RCC 7860 (cell line): Measurements from ENCODE around the gene SLC7A11.

Experiments used
- DNase-seq: peaks from one replicate; pipeline ENCODE4 v3.0.0-alpha.2; 2015; ENCODE audit warnings: low spot score
- FAIRE-seq: peaks from 2 replicates; lab custom pipeline; 2012; peaks lifted over from hg19 to GRCh38; lab: Jason Lieb, UNC

SLC7A11 gene

DNA sequence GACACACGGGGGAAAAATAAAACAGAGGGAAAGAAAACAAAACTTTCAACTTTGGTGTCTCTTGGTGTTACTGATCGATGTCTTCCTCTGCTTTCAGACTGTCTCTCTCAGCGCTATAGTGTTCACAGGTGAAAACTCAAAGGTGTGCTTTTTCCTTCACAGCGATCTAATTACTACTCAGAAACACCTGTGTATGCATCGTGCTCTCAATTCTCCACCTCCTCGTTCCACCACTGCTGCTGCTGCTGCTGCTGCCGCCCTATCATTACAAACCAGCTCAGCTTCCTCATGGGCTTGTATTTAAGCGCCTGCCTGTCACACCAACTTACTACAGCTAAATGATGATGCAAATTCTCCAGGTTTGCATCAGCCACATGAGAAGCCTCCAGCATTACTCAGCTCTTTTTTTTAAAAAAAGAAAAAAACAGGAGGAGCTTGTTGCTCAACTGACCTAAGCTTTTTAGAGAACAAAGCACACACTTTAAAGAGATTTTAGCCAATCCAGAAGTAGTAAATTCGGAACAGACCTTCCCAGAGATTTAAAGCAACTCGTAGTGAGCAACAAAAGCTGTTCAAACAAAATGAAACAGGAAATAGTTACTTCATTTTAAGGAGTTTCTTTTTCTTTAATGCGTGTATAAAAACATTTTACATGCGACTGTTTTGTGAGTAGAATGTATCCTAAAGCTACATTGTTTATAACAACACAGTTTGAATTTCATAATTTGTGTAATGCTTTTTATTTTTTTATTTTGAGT is at the start of gene SLC7A11:
SLC7A11 (minus strand) TSS at position 274 of the 758 bp plus-strand sequence. CDS start 280 bp downstream, outside the sequence.
- FAIRE-seq (peak; percentile 97), DNase-seq (peak; percentile 99)

DNA sequence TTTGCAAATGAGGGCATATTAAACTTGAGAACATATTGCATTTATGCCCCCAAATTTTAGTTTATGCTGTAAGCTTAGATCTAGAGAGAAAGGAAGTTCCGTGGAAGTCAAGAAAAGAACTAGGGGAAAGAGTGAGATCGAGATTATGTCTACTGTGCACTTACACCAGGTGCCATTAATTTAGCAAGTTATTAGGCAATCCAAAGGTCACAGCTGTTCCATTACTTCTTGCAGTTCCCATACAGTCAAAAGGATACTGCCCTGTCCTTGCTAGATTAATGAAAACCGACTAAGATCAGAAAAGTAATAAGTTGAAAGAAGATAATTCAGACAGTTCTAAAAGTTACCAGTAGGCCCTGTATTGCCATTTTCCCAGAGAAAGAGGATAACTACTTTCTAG is 49.3 kb upstream of the SLC7A11 start:
- DNase-seq, result no peak
- FAIRE-seq, result no peak

DNA sequence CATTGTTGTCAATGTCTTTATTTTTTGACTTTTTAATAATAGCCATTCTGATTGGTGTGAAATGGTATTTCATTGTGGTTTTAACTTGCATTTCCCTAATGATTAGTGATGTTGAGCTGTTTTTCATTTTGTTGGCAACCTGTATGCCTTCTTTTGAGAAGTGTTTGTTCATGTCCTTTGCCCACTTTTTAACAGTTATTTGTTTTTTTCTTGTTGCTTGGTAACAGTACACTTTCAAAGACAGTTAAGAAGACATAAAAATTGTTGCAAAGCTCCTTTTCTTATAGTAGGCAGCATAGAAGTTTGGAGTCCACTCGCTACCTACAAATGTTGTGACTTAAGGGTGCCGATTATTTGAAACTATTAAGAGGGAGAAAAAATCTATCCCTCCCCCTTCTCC is 48.7 kb upstream of the SLC7A11 start:
- DNase-seq (no peak), FAIRE-seq (no peak)

DNA sequence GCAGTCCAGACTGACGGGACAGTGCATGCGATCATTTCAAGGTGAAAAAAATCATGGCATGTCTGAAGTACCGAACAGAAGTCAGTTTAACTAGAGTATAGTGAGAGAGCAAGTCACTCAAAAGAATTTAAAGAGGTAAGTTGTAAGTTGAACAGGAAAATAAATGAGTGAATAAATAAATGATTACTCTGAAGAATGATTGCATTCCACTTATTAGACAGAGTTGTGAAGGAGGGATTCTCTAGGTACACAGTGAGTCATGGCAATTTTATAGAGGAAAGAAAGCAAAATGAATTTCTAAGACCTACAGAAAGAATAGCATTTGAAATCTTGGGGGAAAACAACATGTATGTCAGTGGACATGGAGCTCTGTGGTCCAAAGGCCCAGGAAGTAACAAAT is 37.1 kb upstream of the SLC7A11 start:
- FAIRE-seq (no peak), DNase-seq (no peak)

DNA sequence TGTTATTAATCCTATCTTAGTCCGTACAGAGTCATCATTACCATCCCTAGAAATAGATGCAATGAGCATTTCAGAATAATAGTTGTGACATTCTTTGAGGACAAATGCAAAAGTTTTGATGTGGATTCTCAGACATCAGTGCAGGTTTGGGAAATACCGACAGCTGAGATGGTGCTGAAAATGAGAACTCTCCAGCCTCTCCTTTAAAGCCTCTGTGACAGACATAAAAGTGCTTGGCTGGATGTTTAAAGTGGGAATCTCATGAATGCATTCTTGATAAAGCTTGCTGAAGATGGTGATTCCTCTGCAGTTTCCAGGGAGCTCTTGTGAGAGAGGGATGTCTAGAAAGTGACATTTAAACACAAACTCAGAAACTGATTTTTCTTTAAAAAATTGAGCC is 35.0 kb upstream of the SLC7A11 start:
- DNase-seq (no peak), FAIRE-seq (no peak)

DNA sequence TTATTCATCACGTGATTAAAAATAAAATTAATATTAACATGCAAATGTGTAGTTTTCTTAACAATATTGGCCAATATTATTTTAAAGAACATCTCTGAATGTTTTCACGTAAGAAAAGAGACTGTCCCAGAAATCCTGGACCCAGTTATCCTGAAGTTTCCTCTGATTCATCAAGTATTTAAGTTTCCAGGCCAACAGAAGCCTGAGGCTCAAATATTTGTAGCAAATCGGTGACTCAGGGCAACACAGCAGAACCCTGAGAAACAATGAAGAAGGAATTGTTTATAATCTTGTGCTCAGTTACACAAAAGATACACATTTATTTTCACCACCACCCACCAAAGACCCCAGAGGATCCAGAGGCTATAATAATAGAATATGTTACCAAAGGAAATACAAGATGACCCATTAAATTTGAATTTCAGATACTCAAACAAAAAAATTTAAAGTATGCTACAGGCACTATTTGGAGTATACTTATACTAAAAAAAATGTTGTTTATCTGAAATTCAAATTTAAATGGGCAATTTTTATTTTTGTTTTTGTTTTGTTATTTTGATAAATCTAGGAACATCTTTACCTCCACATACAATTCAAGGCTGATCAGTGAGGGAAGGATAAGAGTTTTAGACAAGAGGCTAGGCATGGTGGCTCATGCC is 33.9 kb upstream of the SLC7A11 start:
- DNase-seq, result peak; percentile 19
- FAIRE-seq, result no peak

DNA sequence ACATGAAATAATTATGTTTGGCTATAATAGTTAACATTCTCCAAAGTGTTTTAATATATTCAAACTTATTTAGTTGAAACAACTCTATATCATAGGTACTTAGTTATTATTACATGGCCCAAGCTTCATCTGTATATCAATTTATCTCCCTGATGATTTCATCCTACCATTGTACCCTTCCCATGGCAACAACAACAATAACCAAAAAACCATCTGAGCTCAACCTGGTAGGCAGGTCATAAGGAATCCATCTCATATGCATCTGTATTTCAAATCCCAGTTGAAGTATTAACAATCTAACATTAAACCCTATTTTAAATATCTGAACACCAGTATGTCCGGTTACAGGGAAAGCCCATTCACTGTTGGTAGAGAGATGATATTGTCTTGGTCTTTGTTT is 33.1 kb upstream of the SLC7A11 start:
- FAIRE-seq, result no peak
- no peak for DNase-seq

DNA sequence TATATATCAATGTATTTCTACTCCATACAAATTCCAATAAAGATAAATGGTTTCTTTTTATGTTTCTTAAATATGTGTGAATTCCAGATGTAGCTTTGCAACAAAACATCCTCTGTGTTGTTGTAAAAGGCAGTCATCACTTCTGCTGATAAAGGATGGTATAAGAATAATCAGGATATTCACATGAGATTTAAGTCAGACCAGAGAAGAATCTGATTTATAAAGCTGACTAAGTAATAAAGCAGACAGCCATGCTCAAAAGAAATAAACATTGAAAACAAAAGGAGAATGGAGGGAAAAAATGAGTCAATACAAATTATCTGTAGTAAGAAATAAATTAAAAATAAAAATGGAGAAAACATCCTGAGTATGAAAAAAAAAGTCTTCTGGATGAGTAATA is 27.0 kb upstream of the SLC7A11 start:
- DNase-seq (no peak), FAIRE-seq (no peak)

DNA sequence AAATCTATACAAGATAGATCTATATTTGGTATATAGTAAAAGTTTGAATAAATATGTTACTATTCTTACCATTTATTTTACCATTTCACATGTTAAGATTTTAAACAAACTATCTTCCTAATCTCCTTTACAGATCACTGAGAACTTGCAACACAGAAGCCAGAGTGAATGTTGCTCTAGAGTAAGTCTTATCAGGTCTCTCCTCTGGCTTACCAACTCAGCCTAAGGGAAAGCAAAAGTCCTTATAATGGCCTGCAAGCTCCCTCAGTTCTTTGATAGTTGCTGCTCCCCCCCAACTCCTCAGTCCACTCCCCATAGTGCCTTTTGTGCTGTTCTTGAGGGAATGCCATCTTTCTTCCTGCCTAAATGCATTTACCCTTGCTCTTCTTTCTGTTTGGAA is 25.7 kb upstream of the SLC7A11 start:
- FAIRE-seq (no peak), DNase-seq (no peak)

DNA sequence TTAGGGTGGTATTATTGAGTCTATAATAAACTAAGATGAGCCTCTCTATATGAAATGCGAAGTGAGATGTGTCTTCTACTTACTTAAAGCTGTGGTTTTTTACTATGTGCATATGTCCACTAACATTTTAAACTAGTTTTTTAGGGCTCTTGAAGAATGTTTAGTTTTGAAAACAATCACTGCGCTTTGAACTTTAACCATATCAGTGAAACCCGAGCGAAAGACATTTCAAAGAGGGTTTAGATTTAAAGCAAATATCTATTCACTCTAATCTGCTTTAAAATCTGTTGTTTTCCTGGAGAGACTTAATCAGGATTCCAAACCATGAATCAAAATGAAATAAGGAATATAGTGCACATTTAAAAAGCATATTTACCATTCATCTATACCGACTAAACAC is 24.8 kb upstream of the SLC7A11 start:
- DNase-seq (no peak), FAIRE-seq (no peak)

DNA sequence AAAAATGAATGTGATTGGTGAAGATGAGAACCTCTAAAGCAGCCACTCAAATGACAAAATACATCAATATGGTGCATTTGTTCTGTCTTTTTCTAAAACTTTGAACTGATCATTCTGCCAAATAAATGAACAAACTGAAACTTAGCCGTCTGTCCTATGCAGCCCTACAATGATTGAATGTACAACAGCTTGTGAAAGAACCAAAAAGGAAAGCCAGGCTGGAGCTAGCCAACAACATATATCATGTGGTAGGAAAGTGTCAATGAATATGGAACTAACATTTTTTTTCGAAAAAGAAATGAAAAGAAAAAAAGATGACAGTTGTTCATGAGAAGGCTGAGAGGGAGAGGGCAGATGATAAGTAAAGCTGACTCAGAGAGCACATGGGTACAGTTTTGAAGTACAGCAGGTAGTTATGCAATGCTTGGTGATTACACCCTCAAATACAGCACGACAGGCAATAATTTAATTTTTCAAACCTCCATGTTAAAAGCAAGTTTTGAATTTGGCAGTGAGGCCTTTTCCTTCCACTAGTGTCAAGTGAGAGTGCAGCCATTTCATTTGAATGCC is 21.2 kb upstream of the SLC7A11 start:
- DNase-seq (no peak), FAIRE-seq (no peak)

DNA sequence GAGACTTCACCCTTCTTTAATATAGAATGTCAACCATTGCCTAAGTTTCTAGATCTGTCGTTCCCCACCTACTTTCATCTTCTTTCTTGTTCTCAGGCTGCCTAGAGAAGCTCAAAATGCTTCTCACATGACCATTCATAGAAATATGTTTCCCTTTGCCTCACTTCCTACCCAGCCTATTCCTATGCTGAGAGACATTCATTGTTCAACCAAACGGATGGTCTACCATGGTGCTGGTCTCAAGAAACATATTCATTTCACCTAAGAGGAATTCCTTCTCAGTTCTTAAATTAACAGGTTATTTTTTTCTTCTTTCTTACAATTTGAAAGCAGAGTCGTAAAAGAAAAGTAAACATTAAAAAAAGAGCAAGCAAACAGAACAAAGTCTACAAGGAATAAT is 20.3 kb upstream of the SLC7A11 start:
- DNase-seq (no peak), FAIRE-seq (no peak)

DNA sequence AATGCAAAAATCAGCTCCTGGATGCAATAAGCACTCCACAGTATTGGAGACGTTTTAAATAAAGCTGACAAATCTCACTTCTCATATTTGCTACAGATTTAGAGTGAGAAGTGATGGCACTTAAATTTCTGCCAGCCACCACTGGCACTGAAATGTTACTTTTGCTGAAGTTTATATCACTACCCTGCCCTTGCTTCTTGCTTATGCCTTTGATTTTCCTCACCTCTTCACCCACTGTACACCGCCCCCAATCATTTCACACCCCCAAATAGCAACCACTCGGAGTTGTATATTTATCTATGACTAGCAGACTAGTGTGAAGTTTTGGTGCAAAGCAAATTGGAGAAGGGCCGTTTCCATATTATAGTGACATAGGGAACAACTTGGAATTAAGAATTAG is 19.9 kb upstream of the SLC7A11 start:
- DNase-seq (no peak), FAIRE-seq (no peak)

DNA sequence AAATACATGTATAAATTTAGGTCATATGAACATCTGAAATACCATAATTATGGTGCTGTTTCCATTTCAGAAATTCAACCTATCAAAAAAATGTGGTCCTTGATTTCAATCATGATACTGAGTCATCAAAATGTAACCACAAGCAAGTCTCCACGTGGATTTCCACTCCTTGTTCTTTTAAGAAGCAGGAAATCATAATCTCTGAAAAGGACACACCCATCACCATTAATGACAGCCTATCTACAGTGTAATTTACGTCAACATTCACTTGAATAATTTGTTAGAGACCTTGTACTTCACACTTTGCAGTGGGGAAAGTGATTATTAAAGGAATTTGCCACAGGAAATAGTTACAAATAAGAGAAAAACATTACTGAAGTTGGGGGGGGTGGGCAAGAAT is 17.7 kb upstream of the SLC7A11 start:
- DNase-seq, result peak; percentile 23
- FAIRE-seq, result peak; percentile 77

DNA sequence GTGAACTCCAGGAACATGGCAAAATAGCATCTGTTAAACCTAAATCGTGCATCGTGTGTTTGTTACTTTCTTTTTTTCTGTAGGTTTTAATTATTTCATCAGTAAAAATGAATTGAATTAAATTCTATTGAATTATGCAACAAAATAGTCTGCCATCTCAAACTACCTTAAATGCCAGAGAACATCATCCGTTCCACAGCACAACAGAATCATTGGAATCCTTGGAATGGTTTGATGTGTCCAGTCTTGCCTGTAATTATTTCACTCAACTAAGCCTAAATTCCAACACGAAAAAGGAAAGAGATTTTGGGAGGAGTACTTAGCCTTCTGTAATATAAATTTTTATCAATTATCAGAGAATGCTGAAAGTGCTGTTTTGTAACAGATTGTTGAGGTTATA is 17.1 kb upstream of the SLC7A11 start:
- FAIRE-seq (no peak), DNase-seq (no peak)

DNA sequence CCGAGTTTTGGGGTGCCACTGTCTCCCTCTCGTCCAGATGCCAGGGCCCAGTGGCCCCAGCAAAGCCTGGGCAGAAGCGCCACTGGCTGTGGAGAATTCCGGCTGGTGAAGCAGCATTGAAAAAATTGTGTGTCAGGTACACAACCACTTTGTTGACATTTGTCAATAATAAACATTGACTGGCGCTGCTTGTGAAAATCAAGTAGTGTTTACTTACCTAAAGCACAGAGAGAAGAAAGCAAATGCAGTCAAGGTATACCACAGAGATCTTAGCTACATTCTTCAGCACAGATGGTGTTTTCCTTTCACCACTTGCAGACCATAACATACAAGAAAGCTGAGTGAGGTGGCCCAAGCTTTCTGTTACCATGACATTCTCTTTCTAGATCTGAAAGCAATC is 14.5 kb upstream of the SLC7A11 start:
- FAIRE-seq (no peak), DNase-seq (no peak)

DNA sequence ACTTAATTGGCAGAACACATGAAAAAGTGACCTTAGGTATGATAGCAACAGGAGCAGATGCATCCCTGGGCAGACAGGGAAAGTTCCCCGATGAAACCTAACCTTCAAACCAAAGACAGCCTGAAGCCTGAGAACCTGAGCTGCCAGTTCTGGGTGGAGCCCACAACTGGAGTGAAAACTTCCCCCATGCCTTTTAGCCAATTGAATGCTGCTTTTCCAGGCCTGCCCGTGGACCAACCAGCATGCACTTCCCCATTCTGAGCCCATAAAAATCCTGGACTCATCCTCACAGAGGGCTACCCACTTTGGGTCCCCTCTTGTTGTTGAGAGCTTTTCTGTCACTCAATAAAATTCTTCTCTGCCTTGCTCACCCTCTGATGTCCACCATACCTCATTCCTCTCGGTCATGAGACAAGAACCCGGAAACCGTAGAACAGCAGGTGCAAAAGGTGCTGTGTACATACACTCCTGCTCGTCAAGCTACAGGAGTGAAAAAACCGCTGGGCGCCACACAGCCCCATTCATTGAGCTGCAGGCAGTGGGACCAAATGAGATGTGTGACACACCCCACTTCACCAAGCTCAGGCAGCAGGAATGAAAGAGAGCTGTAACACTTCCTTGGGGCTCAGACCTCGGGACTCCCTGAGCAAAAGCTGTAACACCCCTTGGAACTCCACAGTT is 13.9 kb upstream of the SLC7A11 start:
- DNase-seq, result no peak
- FAIRE-seq, result no peak

DNA sequence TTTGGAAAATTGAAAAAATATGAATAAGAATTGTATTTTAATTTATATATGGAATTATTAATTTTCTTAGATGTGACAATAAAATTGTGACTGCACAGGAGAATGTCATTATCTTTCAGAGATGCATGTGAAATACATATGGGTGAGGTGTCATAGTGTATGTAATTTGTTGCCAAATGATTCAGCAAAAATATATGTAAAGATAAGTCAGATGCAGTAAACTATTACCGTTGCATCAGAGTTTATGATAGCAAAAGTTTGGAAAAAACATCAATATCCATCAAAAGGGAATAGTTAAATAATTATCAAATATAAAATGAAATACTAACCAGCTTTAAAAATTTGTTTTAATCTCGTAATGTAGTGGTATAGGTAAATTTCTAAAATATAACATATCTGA is 10.4 kb upstream of the SLC7A11 start:
- no peak for DNase-seq
- FAIRE-seq, result peak; percentile 4

DNA sequence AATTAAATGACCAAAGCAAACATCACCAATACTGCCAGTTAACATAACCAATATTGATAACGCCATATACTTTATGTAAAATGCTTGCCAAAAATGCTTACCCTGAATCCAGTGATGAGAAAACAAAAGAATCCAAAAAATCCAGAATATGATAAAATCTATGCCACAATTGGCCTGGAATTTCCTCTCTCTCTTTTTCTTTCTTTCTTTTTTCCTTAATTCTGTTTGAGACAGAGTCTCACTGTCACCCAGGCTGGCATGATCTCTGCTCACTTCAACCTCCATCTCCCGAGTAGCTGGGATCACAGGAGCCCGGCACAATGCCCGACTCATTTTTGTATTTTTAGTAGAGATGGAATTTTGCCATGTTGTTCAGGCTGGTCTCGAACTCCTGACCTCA is 9.8 kb upstream of the SLC7A11 start:
- FAIRE-seq (no peak), DNase-seq (no peak)

DNA sequence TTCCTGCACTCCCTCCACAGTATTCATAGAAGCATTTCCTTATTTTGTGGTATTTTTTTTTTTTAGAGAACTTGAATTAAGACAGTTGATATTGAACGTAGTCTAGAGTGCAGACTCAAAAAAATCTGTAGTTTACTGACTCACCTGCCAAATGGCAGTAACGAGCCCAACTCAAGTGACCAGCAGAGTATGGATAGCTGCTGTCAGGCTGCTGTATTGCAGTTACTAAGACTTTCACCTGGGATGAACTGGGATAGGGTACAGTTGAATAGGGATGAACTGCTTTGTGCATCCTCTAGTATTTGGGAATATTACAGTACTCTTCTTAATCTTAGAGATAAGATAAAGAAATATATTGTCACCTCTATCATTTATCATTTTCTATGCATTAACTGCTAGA is 7.0 kb upstream of the SLC7A11 start:
- no peak for FAIRE-seq

DNA sequence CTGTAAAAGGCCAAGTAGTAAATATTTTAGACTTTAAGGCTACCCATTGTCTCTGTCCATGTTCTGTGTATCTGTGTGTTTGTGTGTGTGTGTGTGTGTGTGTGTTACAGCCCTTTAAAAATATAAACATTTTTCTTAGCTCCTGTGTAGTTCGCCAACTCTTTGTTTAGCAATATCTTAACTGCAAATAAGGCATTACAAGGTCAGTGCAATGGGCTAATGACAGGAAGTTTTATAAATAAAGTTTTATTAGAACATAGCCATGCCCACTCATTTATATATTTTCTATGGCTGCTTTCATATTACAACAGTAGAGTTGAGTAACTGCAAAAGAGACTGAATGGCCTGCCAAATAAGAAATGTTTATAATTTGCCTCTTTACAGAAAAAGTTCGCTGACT is 5.9 kb upstream of the SLC7A11 start:
- DNase-seq, result no peak

More for the DNA sequence above, 7.0 kb upstream of the SLC7A11 start:
- no peak for DNase-seq

DNA sequence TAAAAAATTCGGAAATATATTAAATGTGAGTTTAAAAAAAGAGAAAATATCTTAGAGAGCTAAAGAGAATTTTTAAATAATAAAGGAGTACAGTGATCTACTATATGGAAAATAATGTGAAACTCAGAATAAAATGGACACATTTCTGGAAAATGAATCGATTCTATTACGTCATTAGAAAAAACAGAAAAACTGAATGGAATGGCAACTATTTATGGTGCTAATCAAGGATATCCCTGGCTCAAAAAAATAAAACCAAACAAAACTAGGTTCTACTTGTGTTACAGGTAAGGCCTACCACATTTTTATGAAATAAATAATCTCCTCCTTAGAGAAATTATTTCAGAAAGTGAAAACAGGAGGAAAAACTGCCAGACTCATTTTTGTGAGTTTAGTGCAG is 5.5 kb upstream of the SLC7A11 start:
- no peak for DNase-seq
- FAIRE-seq, result no peak

More for the DNA sequence above, 5.9 kb upstream of the SLC7A11 start:
- FAIRE-seq, result no peak
